ENCODE measurements around the gene SH3BP2.

The SH3BP2 gene

DNA sequence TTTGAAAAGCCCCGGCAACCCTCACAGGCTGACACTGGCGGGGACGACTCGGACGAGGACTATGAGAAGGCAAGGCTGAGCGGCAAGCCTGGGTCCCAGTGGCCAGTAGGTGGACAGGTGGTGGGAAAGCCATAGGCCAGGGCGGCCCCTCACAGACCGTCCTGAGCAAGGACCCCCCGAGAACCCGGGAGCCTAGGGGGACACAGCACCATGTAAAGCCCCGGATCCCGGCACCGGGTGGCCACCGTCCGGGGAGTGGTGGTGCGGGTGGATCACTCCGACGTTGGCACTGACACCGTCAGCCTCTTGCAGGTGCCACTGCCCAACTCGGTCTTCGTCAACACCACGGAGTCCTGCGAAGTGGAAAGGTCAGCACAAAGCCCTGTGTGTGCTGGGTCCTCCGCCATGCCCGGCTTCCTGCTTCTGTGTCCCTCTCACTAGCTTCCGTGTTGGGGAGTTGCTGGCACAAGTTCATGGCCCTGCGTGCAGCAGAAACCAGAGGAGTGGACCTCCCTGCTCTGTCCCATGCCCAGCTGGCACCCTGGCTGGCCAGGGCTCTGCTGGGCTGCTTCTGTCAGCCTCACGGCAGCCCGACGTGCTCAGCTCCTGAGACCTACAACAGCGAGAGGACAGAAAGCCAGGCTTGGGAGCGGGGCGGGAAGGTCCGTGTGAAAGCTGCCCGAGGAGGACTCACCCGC lies 38.9 kb downstream of the SH3BP2 start:
- TF ChIP-seq POLR2AphosphoS5 (IDR thresholded peaks at IDR 0.05; ENCODE audit: low read depth, low read length): 0 out of 2 replicates have a peak, but pooled peaks have one; percentile 26
- TF ChIP-seq FOXP2 (optimal IDR thresholded peaks at IDR 0.05; ENCODE audit: borderline replicate concordance, extremely low read depth, extremely low read length, insufficient read depth): no peak

- TF ChIP-seq TAF1 (IDR thresholded peaks at IDR 0.05; ENCODE audit: borderline replicate concordance, insufficient read depth, low read length): no peak
- no peak for TF ChIP-seq FOXP2 (optimal IDR thresholded peaks at IDR 0.05; ENCODE audit: borderline replicate concordance, extremely low read depth, extremely low read length, insufficient read depth)
- TF ChIP-seq POLR2AphosphoS5 (IDR thresholded peaks at IDR 0.05; ENCODE audit: low read depth, low read length): no peak
- no peak for TF ChIP-seq SIN3A (IDR thresholded peaks at IDR 0.05; ENCODE audit: borderline replicate concordance, insufficient read depth, low read length)
- no peak for TF ChIP-seq REST (IDR thresholded peaks at IDR 0.05; ENCODE audit: insufficient read depth in 1 of 2, low read depth in 2 of 2, low read length in 2 of 2)
Measured at GRCh38 chr4:2832309-2832980, 39.6 kb downstream of the SH3BP2 start.

- TF ChIP-seq POLR2AphosphoS5 (IDR thresholded peaks at IDR 0.05; ENCODE audit: low read depth, low read length) (no peak), SIN3A (IDR thresholded peaks at IDR 0.05; ENCODE audit: borderline replicate concordance, insufficient read depth, low read length) (no peak), REST (IDR thresholded peaks at IDR 0.05; ENCODE audit: insufficient read depth in 1 of 2, low read depth in 2 of 2, low read length in 2 of 2) (no peak), FOXP2 (optimal IDR thresholded peaks at IDR 0.05; ENCODE audit: borderline replicate concordance, extremely low read depth, extremely low read length, insufficient read depth) (no peak), TAF1 (IDR thresholded peaks at IDR 0.05; ENCODE audit: borderline replicate concordance, insufficient read depth, low read length) (no peak)
Measured at GRCh38 chr4:2832981-2833670, 40.2 kb downstream of the SH3BP2 start.

DNA sequence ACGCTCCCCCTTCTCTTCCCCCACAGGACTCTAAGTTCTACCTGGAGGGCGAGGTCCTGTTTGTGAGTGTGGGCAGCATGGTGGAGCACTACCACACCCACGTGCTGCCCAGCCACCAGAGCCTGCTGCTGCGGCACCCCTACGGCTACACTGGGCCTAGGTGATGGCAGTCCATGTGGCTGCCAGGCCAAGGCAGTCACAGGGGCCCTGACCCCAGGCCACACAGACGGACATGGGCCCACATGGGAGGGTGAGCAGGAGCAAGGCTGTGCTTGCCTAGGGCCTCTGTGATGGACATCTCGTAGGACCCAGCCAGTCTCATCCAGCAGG lies 40.8 kb downstream of the SH3BP2 start:
- TF ChIP-seq REST (IDR thresholded peaks at IDR 0.05; ENCODE audit: insufficient read depth in 1 of 2, low read depth in 2 of 2, low read length in 2 of 2) (no peak), SIN3A (IDR thresholded peaks at IDR 0.05; ENCODE audit: borderline replicate concordance, insufficient read depth, low read length) (no peak), FOXP2 (optimal IDR thresholded peaks at IDR 0.05; ENCODE audit: borderline replicate concordance, extremely low read depth, extremely low read length, insufficient read depth) (no peak), TAF1 (IDR thresholded peaks at IDR 0.05; ENCODE audit: borderline replicate concordance, insufficient read depth, low read length) (no peak), POLR2AphosphoS5 (IDR thresholded peaks at IDR 0.05; ENCODE audit: low read depth, low read length) (no peak)

GRCh38 chr4:2834001-2834921 lies 41.4 kb downstream of the SH3BP2 start:
- TF ChIP-seq SIN3A (IDR thresholded peaks at IDR 0.05; ENCODE audit: borderline replicate concordance, insufficient read depth, low read length): no peak
- no peak for TF ChIP-seq TAF1 (IDR thresholded peaks at IDR 0.05; ENCODE audit: borderline replicate concordance, insufficient read depth, low read length)
- TF ChIP-seq REST (IDR thresholded peaks at IDR 0.05; ENCODE audit: insufficient read depth in 1 of 2, low read depth in 2 of 2, low read length in 2 of 2): no peak
- TF ChIP-seq FOXP2 (optimal IDR thresholded peaks at IDR 0.05; ENCODE audit: borderline replicate concordance, extremely low read depth, extremely low read length, insufficient read depth): no peak
- TF ChIP-seq POLR2AphosphoS5 (IDR thresholded peaks at IDR 0.05; ENCODE audit: low read depth, low read length): no peak

Measured in PFSK-1 (cell line).